Renal cortical epithelial cell (primary cell): Measurements from ENCODE around the gene CRISPLD2. TPM values are rescaled to one million over a fixed set of nuclear protein-coding genes. Genes with fewer than 3 reads are reported as not detected.
A peak's percentile ranks its signal among the peaks of the same experiment; 100 is the strongest.

Experiments
- DNase-seq: peaks from one replicate; pipeline ENCODE4 v3.0.0-alpha.2; 2011; ENCODE audit warnings: low read depth
- total RNA-seq: library from RNA; depleted of rRNA; stranded (reverse); fragments of >200 nt; gene quantifications from 2 replicates; pipeline ENCODE4 v1.2.3, GENCODE V29; 2014

CRISPLD2 gene
- total RNA-seq, 1 donor from 2014 or later = 148 TPM

DNA sequence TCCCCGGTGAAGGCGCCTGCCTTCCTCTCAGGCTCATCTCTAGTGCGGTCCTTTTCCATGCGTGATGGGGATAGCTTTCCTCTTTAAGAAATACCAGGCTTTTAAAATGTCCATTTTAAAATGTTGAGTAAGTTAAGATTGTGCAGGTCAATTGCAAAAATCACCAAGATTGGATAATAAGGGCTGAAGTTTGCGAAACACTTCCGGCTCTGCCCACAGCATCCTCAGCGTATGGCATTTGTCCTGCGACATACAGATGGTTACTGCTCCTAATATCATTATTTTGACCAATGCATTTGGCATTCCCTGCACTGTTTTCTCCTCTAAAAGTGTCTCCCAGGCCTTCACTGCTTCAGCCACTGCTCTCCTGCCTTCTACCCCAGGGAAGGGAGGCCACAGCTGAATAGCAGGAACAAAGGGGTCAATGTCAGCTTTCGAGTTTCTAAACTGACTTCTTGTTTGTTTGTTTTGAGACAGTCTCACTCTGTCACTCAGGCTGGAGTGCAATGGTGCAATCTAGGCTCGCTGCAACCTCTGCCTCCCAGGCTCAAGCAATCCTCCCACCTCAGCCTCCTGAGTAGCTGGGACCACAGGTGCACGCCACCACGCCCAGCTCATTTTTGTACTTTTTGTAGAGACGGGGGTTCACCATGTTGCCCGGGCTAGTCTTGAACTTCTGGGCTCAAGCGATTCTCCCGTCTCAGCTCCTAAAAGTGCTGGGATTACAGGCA, 91.9 kb downstream of the CRISPLD2 start:
- no peak for DNase-seq

DNA sequence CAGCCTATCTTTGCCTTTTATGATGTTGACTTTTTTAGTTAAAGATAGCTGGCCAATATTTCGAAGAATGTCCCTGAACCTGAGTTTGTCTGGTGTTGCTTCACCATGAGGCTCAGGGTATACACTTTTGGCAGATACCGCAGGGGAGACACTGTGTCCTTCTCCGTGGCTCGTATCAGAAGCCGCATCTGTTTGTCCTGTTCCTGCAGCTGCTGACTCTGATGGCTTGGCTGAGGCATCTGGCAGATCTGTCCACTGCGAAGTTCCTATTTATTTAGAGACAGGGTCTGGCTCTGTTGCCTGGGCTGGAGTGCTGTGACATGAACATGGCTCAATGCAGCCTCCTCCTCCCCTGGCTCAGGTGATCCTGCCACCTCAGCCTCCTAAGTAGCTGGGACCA, 93.5 kb downstream of the CRISPLD2 start:
- DNase-seq = no peak

DNA sequence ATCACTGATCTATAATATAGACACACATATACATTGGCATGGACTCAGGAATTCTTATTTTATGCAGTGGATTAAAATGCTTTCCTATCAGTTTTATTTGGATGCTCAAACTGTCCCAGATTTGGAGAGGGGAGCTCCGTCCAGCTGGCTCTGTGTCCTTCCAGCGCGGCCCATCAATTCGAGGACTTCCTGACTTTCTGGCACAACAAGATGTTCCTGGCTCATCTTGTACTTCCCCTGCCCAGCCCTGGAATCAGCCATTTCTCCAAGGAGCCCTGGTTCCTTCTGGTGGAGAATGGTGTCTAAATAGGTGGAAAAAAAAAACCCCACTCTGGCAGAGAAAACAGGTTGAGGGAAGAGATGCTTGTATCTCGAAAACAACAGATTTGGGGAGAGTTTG, 94.5 kb downstream of the CRISPLD2 start:
- DNase-seq = no peak

DNA sequence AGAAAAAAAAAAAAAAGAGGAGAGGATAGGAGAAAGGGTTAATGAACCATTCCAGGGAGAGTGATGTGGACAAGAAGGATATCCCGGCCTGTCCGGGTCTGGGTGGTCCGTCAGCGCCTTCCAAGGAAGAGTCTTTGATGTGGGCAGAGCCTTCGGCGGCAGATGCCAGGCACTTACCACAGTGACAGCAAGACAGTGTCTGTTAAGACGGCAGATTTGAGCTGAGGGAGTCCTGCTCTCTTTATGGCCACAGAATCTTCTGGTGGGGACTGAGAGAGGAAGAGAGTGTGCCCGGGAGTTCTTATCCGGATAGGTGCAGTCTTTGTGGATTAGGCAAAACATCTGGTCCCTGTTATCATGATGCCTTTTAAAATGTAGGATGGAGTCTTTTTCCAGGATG, 96.4 kb downstream of the CRISPLD2 start:
- no peak for DNase-seq

DNA sequence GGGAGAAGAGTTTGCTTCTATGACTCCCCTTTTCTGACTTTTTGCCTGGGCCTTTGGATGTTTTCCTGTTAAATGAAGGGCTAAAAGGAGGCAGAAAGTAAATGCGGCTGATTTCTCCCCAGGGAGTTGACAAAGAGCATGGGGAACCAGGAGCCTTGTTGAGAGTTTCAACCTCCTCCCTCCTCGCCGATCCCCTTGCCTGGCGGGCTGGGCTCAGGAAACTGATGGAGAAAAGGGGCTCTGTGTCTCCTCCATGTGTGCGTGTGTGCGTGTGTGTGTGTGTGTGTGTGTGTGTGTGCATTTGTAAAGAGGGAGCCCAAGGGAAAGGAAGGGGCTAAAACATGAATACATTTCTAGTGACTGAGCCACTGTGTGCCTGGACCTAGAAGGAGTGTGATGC, 97.1 kb downstream of the CRISPLD2 start:
- no peak for DNase-seq

DNA sequence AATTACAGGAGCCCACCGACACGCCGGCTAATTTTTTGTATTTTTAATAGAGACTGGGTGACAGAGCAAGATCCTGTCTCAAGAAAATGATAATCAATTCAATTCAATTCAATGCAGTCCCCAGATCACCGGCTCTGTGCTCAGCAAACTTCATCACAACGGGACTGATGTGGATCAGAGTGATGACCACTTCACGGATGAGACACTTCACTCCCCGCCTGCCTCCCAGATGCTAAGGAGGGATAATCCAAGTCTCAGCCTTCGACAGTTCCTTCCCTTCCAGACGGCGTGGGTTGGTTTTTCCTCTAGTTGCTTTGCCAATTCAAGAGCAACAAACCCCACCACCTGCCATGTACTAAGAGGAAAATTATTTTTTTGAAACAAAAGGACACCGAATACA, 97.7 kb downstream of the CRISPLD2 start:
- no peak for DNase-seq

DNA sequence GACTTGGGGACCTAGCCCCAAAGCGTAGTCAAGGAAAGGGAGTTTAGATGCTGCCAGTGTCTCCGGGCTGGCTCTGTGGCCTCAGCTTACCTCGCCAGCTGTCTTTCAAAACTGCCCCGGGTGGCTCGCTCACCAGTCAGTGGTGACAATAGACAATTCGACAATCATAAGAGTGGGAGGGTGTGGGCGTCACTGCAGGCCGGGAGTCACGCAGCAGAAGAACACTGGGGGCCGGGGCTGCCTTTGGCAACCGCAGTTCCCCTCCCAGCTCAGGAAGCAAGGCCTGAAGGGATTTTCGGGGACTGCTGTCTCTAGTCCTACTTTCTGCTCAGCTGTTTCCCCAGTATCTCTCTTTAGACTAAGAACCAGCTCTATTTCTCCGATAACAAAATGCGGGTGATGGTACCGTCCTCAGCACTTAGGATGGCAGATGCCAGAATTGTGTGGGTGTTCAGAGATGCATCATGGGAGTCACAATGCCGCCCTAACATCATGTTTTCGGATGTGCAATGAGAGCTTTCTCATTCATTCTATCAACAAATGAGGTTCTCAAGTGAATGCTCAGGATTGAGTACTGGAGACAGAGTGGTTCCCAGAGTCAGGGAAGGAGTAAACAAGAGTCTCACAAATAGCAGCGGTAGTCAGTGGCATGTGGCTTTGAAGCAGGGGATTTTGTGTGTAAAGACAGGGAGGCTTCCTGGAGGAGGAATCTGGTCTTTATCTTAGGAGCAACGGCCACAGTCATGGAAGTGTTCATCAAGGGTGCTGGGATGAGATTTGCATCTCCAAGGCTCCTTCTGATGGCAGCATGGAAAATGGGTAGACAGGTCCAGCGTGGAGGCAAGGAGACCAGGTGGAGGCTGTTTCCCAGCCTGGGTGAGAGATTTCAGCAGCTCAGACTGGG, 98.5 kb downstream of the CRISPLD2 start:
- DNase-seq = no peak

DNA sequence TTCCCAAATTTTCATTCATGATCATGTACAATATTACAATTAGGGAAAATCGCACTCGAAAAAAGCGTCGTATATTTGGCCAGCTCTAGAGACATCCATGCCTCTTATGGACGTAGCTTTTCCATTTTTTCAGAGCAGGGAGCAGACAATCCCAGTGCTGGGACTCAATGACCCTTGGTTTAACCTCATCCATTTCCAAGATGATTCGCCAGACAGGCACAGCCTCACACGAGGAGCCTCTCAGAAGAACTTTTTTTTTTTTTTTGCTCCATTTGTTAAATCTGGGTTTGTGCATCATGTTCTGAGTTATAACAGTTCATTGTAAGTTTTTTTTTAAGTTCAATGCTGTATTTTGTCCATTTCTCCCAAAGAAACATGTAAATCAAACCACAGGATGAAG, 99.5 kb downstream of the CRISPLD2 start:
- DNase-seq = peak; percentile 40

DNA sequence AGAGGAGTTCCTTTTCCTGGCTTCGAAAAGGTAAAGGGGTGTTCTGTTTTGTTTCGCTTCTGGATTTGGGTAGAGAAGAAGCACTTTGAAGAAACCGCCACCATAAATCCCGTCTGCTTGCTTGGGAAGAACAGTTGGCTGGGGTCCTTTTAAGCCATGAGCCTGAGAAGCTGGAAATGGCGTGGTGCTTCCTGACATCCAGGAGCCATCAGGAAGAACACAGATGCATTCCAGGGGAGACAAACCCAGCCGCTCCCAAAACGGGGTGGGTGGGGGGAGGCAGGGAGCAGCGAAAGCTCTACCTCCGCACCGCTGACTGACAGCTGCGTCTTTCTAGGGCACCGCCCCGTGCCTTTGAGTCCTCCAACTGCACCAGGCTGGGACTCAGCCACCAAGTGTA, 99.9 kb downstream of the CRISPLD2 start:
- DNase-seq = no peak

DNA sequence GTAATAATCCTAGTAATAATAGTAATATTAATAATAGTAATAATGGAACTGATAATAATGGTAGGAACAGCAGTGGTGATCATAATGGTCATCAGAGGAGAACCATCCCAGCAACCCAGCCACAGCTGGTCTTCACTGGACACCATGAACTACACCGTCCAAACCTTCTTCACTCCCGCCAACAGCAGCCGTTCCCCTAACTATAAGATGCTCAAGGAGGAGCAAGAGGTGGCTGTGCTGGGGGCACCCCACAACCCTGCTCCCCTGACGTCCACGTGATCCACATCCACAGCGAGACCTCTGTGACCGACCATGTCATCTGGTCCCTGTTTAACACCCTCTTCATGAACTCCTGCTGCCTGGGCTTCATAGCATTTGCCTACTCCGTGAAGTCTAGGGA, 100.5 kb downstream of the CRISPLD2 start:
- DNase-seq = no peak

DNA sequence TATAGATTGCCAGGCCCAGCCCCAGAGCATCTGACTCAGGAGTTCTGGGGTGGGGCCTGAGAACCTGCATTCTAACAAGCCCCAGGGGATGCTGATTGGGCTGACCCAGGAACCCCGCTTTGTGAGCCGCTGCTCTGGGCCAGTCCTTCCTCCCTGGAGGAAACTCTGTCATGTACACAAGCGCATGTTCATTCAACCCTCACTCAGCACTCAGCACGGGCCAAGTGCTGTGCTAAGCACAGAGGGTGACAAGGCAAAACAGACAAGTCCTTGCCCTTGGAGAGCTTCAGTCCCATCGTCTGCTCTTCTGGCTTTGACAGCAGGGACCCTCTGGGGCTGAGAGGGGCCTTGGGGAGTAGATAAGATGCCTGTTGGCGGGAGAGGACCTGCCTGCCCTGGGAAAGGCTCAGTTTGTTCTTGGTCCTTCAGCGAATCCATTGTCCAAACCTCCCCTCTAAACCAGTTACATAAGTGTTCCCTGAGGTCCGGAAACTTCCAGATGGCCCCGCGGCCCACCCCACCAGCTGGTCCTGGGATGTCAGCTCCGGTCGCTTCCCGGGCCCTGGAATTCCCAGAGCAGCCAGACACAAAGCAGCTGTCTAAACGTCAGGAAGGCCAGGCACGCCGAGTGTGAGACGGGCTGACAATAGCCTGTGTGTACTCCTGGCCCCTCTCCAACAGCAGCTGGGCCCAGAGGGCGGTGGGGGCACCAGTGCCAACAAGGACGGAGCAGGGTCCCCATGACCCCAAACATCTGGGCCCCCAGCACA, 102.8 kb downstream of the CRISPLD2 start:
- no peak for DNase-seq

DNA sequence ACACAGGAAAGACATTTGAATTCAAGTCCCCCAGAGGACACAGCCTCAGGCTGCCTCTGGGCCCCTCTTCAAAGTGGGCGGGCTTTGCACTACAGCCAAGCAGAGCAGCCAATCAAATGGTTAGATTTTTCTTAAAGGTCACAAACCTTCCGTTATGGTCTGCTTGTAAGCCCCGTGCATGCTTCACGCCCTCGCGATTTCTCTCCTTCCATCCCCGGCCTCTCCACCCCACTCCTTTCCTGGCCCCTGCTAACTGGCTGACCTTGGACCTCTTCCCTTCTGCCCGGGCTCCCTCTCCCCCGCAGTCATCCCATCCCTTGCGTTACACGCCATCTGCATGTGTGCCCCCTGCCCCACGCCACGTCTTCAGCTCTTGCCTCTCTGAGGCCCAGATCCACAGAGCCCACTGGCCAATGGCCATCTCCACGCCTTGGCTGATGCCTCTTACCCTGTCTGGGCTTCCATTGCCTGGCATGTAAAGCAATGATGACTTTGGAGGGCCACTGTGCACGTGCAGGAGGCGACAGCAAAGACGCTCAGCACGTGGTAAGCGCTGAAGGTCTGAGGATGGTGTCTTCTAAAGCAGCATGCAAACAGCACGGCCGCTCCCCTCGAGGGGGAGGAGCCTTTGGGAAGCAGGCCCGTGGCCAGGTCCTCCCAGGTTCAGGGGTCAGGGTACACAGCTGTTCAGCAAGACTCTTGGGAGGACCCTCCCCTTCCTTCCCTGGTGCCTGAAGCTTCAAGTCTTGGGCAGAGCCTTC, 104.7 kb downstream of the CRISPLD2 start:
- no peak for DNase-seq

DNA sequence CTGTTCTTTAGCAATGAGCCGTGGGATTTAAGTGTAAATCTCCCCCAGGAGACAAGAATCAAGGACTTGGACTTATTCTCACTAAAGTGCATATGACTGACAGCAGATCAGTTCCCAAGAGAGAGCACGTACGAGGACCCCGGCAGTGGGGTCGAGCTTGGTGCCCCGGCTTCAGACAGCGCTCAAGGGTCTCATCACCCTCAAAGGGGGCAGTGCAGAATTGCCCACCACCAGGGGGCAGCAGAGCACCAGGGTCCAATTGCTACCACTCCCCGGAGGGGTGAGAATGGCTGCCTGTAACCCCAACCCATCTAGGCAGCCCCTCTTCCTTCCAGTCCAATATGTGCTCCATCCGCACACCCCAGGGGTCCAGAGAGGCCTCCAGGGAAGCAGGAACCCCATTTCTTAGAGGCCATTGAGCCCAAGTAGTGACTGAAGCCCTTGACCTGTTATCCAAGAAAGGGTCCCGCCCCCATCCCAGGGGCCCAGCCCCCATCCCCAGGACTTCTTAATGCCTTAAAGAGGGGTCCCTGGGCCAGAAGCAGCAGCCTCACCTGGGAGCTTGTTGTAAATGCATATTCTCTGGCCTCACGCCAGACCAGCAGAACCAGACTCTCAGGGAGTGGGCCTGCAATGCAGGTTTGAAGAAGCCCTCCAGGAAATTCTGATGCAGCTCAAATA, 105.4 kb downstream of the CRISPLD2 start:
- no peak for DNase-seq

DNA sequence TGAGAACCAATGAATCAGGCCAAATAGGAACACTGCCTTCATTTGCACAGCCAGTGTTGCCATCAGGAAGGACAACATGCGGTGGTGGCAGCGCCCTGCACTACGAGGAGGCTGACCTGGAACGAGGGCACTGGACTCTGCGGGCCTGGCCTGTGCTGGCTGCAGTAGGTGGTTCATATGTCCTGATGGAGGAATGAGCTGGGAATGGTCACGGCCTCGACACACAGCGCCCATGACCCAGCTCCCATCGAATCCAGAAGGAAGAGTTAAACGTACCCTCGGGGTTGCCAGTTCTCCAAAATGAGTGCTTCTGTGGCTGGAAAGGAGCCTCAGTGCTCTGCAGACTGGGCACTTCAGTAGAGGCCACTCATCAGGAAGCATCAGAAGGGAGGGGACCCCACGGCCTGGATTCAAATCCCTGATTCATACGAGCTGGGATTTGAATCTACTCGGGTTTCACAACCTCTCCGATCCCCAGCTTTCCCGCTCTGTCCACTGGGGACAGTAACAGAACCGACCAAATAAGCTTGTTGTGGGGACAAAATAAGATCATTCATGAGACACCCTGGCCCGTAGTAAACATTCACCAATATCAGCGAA, 106.1 kb downstream of the CRISPLD2 start:
- DNase-seq = no peak

DNA sequence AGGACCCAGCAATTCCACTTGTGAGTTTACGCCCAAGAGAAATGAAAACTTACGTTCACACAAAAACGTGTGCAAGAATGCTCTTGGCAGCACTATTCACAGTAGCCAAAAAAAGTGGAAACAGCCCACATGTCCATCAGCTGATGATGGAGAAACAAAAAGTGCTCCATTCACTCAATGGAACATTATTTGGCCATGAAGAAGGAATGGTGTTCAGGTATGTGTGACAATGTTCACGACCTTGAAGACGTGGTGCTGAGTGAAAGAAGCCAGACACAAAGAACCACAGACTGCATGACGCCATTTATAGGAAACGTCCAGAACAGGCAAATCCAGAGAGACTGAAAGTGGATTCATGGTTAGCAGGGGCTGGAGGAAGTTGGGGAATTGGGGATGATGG, 106.7 kb downstream of the CRISPLD2 start:
- no peak for DNase-seq

DNA sequence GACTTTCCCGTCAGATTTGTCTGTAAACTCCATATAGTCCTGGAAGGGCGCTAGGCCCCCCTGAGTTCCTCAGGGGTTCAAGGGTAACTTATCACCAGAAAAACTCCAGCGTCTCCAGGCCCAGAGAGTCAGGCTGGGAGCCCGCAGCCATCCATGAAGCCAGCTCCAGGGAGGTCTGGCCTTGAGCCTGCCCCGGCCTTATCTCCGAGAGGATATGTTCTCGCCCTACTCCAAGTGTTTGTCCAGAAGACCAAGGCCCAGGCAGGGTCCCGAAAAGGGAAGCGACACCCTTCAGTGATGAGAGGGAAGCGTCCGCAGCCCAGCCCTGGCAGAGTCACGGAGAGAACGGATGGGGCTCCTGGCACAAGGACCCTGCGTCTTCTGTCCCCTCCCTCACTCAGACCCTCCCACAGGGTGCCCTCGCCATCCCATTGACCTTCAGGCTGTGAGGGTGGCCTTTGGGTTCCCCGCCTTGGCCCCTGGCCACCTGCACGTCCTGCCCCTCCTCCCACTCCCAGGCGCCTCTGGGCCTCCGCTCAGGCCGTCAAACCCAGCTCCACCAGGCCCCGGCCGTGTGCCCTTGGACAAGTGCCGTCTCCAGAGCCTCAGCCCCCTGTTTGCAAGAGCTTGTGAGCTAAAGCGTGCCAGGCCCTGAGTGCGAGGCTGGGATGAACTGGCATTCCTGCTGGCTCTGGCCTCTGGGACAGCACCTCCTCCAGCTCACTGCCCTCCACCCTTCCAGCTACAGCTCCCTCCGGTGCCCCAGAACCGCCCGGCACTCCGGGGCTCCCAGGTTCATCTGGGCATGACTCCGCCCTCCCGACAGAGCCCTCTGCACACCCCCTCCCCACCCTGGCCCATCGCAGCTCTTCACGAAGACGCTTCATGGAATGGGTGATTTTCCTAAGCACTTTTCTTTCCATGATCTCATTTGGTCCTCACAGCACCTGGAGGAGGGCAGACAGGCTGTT, 108.1 kb downstream of the CRISPLD2 start:
- no peak for DNase-seq

DNA sequence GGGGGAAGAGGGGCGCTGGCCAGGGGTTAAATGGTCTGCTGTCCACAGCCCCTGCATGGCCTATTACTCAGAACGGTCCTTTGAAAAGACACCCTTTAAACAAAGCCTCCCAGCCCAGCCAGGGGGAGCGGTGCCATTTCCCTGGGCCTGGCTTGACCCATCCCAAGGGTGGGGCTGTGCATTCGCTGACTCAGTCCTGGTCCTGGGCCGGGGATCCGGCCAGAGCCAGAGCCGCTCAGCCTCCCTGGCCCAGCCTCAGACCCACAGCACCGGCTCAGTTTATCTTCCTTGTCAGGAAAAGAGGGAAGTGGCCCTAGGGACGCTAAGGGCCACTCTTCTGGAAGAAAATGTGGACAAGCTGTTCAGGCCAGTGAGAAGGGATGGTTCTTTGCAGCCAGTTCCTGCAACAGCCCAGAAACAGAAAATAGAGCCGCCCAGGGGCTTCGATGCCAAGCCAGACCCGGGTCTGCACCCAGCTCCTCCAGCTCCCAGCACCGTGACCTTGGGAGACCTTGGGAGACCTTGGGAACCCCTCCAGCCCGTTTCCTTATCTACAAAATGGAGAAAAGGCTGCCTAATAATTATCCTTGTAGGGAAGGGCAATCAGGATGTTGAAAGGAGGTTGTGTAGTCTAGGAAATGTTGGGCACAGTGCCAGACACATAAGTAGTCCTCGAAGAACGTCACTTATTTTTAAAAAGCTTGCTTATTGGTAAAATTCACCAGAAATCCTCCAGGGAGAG, 109.1 kb downstream of the CRISPLD2 start:
- no peak for DNase-seq

DNA sequence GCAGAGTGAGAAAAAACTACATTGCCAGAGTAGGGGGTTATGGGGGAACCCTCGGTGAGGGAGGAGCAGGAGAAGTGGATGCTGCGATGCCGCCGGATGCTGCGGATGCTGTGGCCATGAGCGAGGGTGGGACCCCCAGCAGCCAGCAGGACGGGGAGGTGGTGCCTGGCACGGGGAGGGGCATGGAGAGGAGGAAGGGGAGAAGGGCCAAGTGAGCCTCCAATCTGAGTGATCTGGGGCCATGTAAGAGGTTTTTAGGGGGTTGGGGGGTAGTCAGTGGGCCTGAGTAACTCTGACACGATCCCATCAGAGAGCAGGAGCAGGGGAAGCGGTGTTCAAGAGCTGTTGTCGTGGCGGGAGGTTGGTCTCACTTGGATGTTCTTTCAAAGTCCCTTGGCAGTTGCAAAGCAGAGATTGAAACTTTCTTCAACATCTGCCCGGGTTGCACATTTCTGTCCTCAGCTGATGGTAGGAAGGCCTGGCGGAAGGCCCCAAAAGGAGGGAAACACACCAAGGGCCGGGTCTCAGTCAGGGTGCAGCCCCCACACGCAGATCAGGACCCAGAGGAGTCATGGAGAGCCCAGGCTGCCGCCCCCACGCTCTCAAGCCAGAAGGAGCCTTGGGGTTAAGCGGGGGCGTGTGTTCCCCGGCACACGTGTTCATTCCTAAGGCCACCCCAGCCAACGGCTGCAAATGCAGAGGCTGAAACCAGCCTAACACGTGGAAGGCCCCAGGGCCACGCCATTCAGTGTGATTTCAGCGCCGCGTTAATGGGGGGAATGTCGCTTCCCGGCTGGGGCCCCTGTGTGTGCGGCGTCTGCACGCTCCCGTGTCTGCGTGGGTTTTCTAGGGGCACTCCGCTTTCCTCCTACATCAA, 109.9 kb downstream of the CRISPLD2 start:
- DNase-seq = no peak
